HG02973 (cell line): Measurements from ENCODE around the gene IFITM5.
"Not testable (repeated sequence)": the region's sequence is repeated elsewhere in the genome, so short reads cannot be mapped to it uniquely, and the experiment has no call there.

Experiments used
- ATAC-seq: cut with Tn5 transposase; IDR thresholded peaks from one replicate; pipeline ENCODE4 v1.9.1; 2021; ENCODE audit warnings: moderate library complexity; ENCODE audit not compliant: unreplicated experiment

The IFITM5 gene

GRCh38 chr11:328516-329100 is 29.3 kb upstream of the IFITM5 start:
- ATAC-seq = not testable (repeated sequence)

- no peak for ATAC-seq
These were observed 28.7 kb upstream of the IFITM5 start for GRCh38 chr11:328012-328411.

- no peak for ATAC-seq
These were observed 28.2 kb upstream of the IFITM5 start for GRCh38 chr11:327581-327923.

GRCh38 chr11:326842-327580 is 27.7 kb upstream of the IFITM5 start:
- ATAC-seq = peak; percentile 68

GRCh38 chr11:326592-326841 is 27.2 kb upstream of the IFITM5 start:
- ATAC-seq = no peak

GRCh38 chr11:325796-326591 is 26.7 kb upstream of the IFITM5 start:
- ATAC-seq = no peak

- not testable (repeated sequence) for ATAC-seq
These were observed 25.5 kb upstream of the IFITM5 start for GRCh38 chr11:324593-325517.

- no peak for ATAC-seq
These were observed 24.8 kb upstream of the IFITM5 start for GRCh38 chr11:324156-324555.

GRCh38 chr11:319888-320273 is 20.6 kb upstream of the IFITM5 start:
- not testable (repeated sequence) for ATAC-seq

GRCh38 chr11:319121-319887 is 20.0 kb upstream of the IFITM5 start:
- not testable (repeated sequence) for ATAC-seq

- ATAC-seq = peak; percentile 33
These were observed 19.2 kb upstream of the IFITM5 start for GRCh38 chr11:318405-319120.

GRCh38 chr11:317668-318404 is 18.5 kb upstream of the IFITM5 start:
- not testable (repeated sequence) for ATAC-seq

- ATAC-seq = no peak
These were observed 17.6 kb upstream of the IFITM5 start for GRCh38 chr11:316891-317301.

GRCh38 chr11:316031-316701 is 16.8 kb upstream of the IFITM5 start:
- ATAC-seq = no peak

GRCh38 chr11:315516-315994 is 16.2 kb upstream of the IFITM5 start:
- ATAC-seq = no peak

GRCh38 chr11:315051-315481 is 15.7 kb upstream of the IFITM5 start:
- ATAC-seq = no peak

- not testable (repeated sequence) for ATAC-seq
These were observed 15.2 kb upstream of the IFITM5 start for GRCh38 chr11:314554-314875.

GRCh38 chr11:313787-314553 is 14.6 kb upstream of the IFITM5 start, which contains the start of gene IFITM1:
TSS of gene IFITM1 (plus strand) at chr11:314040. CDS start at chr11:314171, 131 bp downstream.
- peak; percentile 26 for ATAC-seq
